NB4 (cell line): ENCODE data around the gene DPP10.

ENCODE experiments used
- MAX ChIP-seq: IDR thresholded peaks from 2 replicates; pipeline ENCODE4 v1.6.1; 2011; ENCODE audit warnings: low read depth, low read length
- MYC ChIP-seq: IDR thresholded peaks from 2 replicates; pipeline ENCODE4 v1.6.1; 2011; ENCODE audit warnings: low read depth, low read length
- POLR2A ChIP-seq: IDR thresholded peaks from 2 replicates; pipeline ENCODE4 v1.6.1; 2011; ENCODE audit warnings: mild to moderate bottlenecking; ENCODE audit not compliant: insufficient read length; ENCODE audit errors: extremely low read depth
- TF ChIP-seq, protein P1 (sequence below): IDR thresholded peaks from one replicate; pipeline ENCODE4 v1.5.1; 2012; ENCODE audit warnings: low read depth, low read length

GRCh38 chr2:115294999-115295398 is 852.6 kb downstream of the DPP10 start:
- TF ChIP-seq, protein P1, sequence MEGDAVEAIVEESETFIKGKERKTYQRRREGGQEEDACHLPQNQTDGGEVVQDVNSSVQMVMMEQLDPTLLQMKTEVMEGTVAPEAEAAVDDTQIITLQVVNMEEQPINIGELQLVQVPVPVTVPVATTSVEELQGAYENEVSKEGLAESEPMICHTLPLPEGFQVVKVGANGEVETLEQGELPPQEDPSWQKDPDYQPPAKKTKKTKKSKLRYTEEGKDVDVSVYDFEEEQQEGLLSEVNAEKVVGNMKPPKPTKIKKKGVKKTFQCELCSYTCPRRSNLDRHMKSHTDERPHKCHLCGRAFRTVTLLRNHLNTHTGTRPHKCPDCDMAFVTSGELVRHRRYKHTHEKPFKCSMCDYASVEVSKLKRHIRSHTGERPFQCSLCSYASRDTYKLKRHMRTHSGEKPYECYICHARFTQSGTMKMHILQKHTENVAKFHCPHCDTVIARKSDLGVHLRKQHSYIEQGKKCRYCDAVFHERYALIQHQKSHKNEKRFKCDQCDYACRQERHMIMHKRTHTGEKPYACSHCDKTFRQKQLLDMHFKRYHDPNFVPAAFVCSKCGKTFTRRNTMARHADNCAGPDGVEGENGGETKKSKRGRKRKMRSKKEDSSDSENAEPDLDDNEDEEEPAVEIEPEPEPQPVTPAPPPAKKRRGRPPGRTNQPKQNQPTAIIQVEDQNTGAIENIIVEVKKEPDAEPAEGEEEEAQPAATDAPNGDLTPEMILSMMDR, result no peak
- TF ChIP-seq POLR2A, result no peak
- no peak for TF ChIP-seq MAX
- TF ChIP-seq MYC, result no peak
